Spinal cord (tissue), 10 donors: Measurements from ENCODE around the gene SLC22A17. TPM values are rescaled to one million over a fixed set of nuclear protein-coding genes. Genes with fewer than 3 reads are reported as not detected.
A peak's percentile ranks its signal among the peaks of the same experiment; 100 is the strongest.

Source experiments
- DNase-seq, 6 donors: peaks; one replicate each; pipeline versions ENCODE4 v3.0.0 to v3.0.0-alpha.2; 2013 to 2015; ENCODE audit warnings: low spot score in 6 of 6, low read depth in 4 of 6
- H3K27ac ChIP-seq: one replicate; pipeline ENCODE4 v1.5.1; 2013; ENCODE audit warnings: low read depth, low read length, control low read depth
- H3K27me3 ChIP-seq: one replicate; pipeline ENCODE4 v1.6.1; 2013; ENCODE audit warnings: low read length; ENCODE audit not compliant: control insufficient read depth, insufficient read depth
- H3K36me3 ChIP-seq: one replicate; pipeline ENCODE4 v1.6.1; 2013; ENCODE audit warnings: low read length; ENCODE audit not compliant: control insufficient read depth, insufficient read depth
- H3K4me1 ChIP-seq: one replicate; pipeline ENCODE4 v1.6.1; 2013; ENCODE audit warnings: low read length; ENCODE audit not compliant: control insufficient read depth, insufficient read depth
- H3K4me3 ChIP-seq: one replicate; pipeline ENCODE4 v1.5.1; 2013; ENCODE audit warnings: low read depth, low read length, control low read depth
- H3K9me3 ChIP-seq: one replicate; pipeline ENCODE4 v1.6.1; 2013; ENCODE audit warnings: low read length; ENCODE audit not compliant: control insufficient read depth, insufficient read depth
- WGBS: methylation state at CpG from one replicate; pipeline ENCODE4 v1.1.5; 2013; ENCODE audit warnings: missing lambda C conversion rate; ENCODE audit not compliant: insufficient coverage; 5-methylcytosine and 5-hydroxymethylcytosine counted together
- polyA plus RNA-seq, 2 donors: library from polyadenylated mRNA; unstranded; fragments of 120-200 nt; gene quantifications; one replicate each; pipeline ENCODE4 v1.2.1, GENCODE V29; 2013; ENCODE audit not compliant: insufficient read length in 2 of 2
- total RNA-seq, 2 donors: library from RNA; depleted of rRNA in 1 of 2; stranded (reverse); fragments of 120-200 nt in 1 of 2; fragments of >200 nt in 1 of 2; gene quantifications; one replicate each; pipeline versions ENCODE4 v1.2.3 to v1.2.4, GENCODE V29; 2013 to 2014
- donor health status: healthy.

Gene SLC22A17
- total and polyA plus RNA-seq, 4 donors: 167 to 541 (median 413) TPM

DNA sequence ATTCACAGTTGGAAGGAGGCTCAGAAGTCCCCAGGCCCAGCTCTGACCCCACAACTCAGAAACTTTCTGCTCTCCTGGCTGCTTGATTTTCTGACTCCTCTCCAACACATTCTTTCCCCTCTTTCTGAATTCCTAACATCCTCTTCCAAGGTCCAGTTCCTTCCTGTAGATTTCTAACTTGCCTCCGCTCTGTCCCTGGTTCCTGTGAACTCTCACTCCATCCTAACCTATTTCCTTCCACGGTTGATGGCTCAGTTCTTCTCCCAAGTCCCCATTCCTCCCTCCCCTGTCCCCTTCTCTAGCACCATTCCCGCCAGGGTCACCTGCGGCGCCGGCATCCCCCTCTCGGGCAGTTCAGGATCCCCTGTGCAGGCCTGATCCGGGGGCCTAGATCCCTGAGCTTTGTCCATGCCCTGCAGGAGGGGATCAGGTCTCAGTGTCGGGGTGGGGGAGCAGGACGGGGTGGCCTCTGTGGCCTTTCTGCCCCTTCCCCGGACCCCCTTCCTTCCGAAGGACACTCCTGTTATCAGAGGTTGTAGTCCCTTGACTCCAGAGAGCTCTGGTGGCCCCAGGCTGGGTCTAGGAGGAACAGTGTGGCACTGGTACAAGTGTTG is 6.0 kb upstream of the SLC22A17 start:
- no peak overlapping the region for H3K27ac ChIP-seq
- peaks cover 39% of the 10 kb centered on the region for H3K4me1 ChIP-seq
- H3K36me3 ChIP-seq: peaks cover 31% of the 10 kb centered on the region
- no peaks in the 10 kb centered on the region for H3K27me3 ChIP-seq
- WGBS: 86% methylated on average over 7 of the region's 12 CpGs
- peak in 1 of 6 donors; percentile 38 for DNase-seq
- no peaks in the 10 kb centered on the region for H3K9me3 ChIP-seq
- no peak overlapping the region for H3K4me3 ChIP-seq

- WGBS: 100% methylated on average over 1 of the region's 3 CpGs
- Histone ChIP-seq H3K36me3 (peaks cover 31% of the 10 kb centered on the region), H3K27me3 (no peaks in the 10 kb centered on the region), H3K27ac (peak overlapping the region; percentile 3), H3K4me1 (peaks cover 35% of the 10 kb centered on the region), H3K4me3 (no peak overlapping the region), H3K9me3 (no peaks in the 10 kb centered on the region)
- no peak for DNase-seq
These were observed 5.4 kb upstream of the SLC22A17 start for GRCh38 chr14:23358042-23358441.

DNA sequence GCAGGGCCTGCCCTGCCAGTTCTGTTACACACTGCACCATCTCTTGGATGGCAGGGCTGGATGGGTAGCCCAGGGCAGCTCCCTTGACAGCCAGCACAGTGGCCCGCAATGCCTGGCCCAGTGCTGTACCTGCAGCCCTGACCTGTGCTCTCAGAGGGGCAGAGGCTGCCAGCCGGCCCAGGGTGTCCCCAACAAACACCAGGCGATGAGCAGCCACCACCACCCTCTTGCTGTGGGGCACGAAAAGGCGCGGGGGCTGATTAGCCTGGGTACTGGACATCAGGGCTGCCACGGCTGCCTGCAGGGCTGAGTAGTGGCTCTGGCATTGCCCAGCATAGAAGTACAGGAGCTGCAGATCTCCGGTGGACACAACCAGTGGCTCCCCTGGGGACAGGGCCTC is 4.6 kb upstream of the SLC22A17 start:
- no peaks in the 10 kb centered on the region for H3K9me3 ChIP-seq
- H3K27me3 ChIP-seq: no peaks in the 10 kb centered on the region
- 90% methylated on average over 8 of the region's 8 CpGs for WGBS
- no peak overlapping the region for H3K27ac ChIP-seq
- H3K36me3 ChIP-seq: peaks cover 31% of the 10 kb centered on the region
- DNase-seq: no peak
- H3K4me3 ChIP-seq: no peak overlapping the region
- H3K4me1 ChIP-seq: peaks cover 30% of the 10 kb centered on the region

DNA sequence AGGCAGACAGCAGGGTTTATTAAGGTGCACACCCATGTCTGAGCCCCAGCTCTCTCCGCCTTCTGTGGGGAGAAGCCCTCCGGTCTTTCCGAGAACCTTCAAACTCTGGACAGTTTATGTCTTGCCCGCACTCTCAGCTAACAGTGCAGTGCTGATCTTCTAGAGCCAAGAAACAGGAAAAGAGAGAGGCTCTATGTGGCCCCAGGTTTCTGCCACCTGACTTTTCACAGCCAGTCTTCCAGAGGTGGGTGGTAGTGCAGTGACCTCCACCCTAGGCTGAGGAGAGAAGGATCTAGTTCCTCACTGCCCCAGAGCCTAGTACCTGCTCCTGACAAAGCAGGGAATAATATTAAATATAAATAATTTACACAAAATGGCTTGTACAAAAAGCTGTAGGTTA is 4.0 kb upstream of the SLC22A17 start:
- Histone ChIP-seq H3K36me3 (peaks cover 31% of the 10 kb centered on the region), H3K27me3 (no peaks in the 10 kb centered on the region), H3K4me1 (peaks cover 31% of the 10 kb centered on the region), H3K27ac (no peak overlapping the region), H3K9me3 (no peaks in the 10 kb centered on the region), H3K4me3 (no peak overlapping the region)
- WGBS: 97% methylated on average over 4 of the region's 4 CpGs
- DNase-seq: no peak

- Histone ChIP-seq H3K36me3 (peaks cover 31% of the 10 kb centered on the region), H3K4me1 (peaks cover 36% of the 10 kb centered on the region), H3K9me3 (no peaks in the 10 kb centered on the region), H3K27me3 (no peaks in the 10 kb centered on the region), H3K27ac (no peak overlapping the region), H3K4me3 (no peak overlapping the region)
- no peak for DNase-seq
- WGBS: 93% methylated on average over 3 of the region's 6 CpGs
These were observed 3.3 kb upstream of the SLC22A17 start for GRCh38 chr14:23355871-23356435.

DNA sequence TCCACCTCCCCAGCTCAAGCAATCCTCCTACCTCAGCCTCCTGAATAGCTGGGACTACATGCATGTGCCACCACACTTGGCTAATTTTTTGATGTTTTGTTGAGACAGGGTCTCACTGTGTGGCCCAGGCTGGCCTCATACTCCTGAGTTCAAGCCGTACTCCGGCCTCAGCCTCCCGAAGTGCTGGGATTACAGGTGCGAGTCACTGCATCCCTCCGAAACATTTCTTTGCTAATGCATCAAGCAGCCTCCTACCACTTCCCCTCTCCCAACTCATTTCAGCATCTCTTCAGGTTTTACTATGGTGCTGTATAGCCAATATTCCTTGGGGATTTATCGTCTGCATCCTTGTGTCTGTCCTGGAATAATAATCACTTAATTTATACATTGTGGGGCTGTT is 2.3 kb upstream of the SLC22A17 start:
- H3K27ac ChIP-seq: no peak overlapping the region
- H3K4me1 ChIP-seq: peaks cover 27% of the 10 kb centered on the region
- peaks cover 24% of the 10 kb centered on the region for H3K36me3 ChIP-seq
- H3K4me3 ChIP-seq: no peak overlapping the region
- 95% methylated on average over 5 of the region's 6 CpGs for WGBS
- H3K27me3 ChIP-seq: no peaks in the 10 kb centered on the region
- no peaks in the 10 kb centered on the region for H3K9me3 ChIP-seq
- no peak for DNase-seq

DNA sequence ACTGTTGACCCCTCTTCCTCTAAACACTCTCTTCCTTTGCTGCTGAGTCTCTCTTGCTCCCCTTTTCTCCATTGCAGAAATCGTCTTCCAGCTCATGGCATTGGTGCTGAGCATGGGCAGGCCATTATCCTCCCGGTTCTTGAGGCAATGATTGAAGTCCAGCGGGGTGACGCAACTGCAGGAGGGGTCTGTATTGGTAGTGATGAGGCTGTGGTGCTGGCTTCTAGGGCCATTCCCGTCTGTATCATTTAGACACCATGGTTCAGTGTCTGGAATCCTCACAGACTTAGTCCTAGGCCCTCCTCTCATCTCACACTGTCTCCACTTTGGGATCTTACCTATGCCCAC is 720 bp upstream of the SLC22A17 start:
- no peak overlapping the region for H3K27ac ChIP-seq
- H3K4me1 ChIP-seq: peaks cover 21% of the 10 kb centered on the region
- DNase-seq: no peak
- WGBS: 100% methylated on average over 4 of the region's 5 CpGs
- peaks cover 18% of the 10 kb centered on the region for H3K36me3 ChIP-seq
- no peaks in the 10 kb centered on the region for H3K9me3 ChIP-seq
- no peaks in the 10 kb centered on the region for H3K27me3 ChIP-seq
- no peak overlapping the region for H3K4me3 ChIP-seq

GRCh38 chr14:23351681-23352505 is 794 bp downstream of the SLC22A17 start:
- WGBS: 4% methylated on average over 60 of the region's 61 CpGs
- H3K27me3 ChIP-seq: no peaks in the 10 kb centered on the region
- peaks cover 23% of the 10 kb centered on the region for H3K4me1 ChIP-seq
- H3K36me3 ChIP-seq: peaks cover 25% of the 10 kb centered on the region
- peak in 1 of 6 donors; percentile 78 for DNase-seq
- H3K27ac ChIP-seq: peak overlapping the region; percentile 72
- no peaks in the 10 kb centered on the region for H3K9me3 ChIP-seq
- H3K4me3 ChIP-seq: peak overlapping the region; percentile 67

DNA sequence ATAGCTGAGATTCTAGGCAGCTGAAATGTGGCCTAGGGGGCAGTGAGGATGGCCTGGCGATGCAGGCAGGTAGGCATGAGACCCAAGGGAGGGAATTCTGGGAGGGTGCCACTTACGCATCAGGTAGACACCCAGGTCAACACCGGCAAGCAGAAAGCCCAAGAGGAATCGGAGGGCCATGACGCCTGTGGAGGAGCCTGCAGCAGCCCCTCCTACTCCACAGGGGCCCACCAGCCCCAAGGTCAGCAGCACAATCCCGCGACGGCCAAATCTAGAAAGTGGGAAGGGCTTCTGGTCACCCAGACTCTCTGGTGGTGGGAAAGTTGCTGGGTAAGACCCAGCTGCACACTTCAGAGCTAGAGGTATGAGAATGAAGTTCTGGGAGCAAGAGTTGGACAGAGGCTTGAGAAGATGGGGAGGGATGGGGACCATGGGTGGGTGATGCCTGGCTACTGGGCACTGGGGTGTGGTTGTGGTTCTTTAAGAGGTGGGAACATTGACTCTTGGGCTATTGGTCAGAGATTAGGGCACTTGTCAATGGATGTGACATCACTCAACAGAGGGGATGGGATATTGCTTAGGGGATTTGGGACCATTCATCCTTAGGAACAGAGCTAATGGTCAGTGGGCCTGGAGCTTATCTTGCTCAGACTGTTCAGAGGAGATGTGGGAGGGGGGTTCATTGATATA is 3.4 kb downstream of the SLC22A17 start:
- H3K4me3 ChIP-seq: no peak overlapping the region
- peaks cover 30% of the 10 kb centered on the region for H3K4me1 ChIP-seq
- H3K36me3 ChIP-seq: peaks cover 33% of the 10 kb centered on the region
- H3K27me3 ChIP-seq: no peaks in the 10 kb centered on the region
- no peaks in the 10 kb centered on the region for H3K9me3 ChIP-seq
- H3K27ac ChIP-seq: no peak overlapping the region
- 100% methylated on average over 4 of the region's 8 CpGs for WGBS
- DNase-seq: no peak
